ENCODE results near the gene PSMD1.
"Not testable (repeated sequence)": the region's sequence is repeated elsewhere in the genome, so short reads cannot be mapped to it uniquely, and the experiment has no call there.

Gene PSMD1

GRCh38 chr2:231160701-231161100 lies 104.0 kb downstream of the PSMD1 start:
- no peak for DNase-seq (ENCODE audit: low read depth)

GRCh38 chr2:231161252-231161839 lies 104.7 kb downstream of the PSMD1 start:
- no peak for DNase-seq (ENCODE audit: low read depth)

- no peak for DNase-seq (ENCODE audit: low read depth)
These were observed 105.2 kb downstream of the PSMD1 start for GRCh38 chr2:231161877-231162329.

GRCh38 chr2:231163011-231163410 lies 106.3 kb downstream of the PSMD1 start:
- DNase-seq (ENCODE audit: low read depth), result no peak

- no peak for DNase-seq (ENCODE audit: low read depth)
These were observed 106.9 kb downstream of the PSMD1 start for GRCh38 chr2:231163414-231164095.

DNA sequence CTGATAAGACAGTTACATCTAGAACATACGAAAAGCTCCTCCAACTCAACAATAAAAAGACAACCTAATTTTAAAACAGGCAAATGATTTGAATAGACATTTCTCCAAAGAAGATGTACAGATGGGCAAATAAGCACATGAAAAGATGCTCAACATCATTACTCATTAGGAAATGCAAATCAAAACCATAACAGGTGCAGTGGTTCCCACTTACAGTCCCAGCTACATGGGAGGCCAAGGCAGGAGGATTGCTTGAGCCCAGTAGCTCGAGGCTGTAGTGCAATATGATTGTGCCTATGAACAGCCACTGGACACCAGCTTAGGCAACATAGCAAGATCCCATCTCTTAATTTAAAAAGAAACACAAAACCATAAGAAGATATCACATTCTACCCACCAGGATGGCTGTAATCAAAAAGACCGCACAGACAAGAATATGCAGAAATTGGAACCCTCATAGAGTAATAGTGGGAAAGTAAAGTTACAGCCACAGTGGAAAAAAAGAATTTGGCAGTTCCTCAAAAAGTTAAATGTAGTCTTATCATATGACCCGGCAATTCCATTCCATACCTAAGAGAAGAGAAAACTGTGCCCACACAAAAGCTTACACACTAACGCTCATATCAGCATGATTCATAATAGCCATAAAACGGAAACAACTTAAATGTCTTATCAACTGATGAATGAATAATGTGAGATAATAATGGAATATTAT lies 111.2 kb downstream of the PSMD1 start:
- no peak for DNase-seq (ENCODE audit: low read depth)

DNA sequence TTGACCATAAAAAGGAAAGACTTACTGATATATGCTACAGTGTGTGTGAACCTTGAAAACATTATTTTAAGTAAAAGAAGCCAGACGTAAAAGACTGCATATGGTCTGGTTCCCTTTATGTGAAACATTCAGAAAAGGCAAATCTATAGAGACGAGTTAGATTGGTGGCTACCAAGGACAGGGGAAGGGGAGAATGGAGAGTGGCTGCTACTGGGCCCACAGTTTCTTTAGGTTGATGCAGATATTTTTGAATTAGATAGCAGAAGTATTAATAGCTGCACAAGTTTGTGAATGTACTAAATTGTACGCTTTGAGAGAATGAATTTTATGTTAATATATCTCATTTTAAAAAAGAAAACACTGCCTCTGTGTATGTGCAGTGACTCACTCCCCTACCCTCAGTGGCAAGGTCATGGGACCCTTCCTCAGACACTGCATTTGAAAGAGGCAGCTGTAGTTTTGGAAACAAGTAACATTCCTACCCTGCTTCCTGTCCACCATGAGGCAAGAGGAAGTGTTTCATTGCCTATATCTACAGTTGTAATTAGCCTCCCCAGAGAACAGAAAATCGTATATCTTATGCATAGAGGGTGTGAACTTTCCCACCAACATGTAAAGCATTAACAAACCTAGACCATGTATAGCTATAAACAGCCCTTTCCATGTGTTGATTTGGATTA lies 111.9 kb downstream of the PSMD1 start:
- DNase-seq (ENCODE audit: low read depth), result no peak

GRCh38 chr2:231169488-231169887 lies 112.8 kb downstream of the PSMD1 start:
- DNase-seq (ENCODE audit: low read depth), result no peak

- no peak for DNase-seq (ENCODE audit: low read depth)
These were observed 113.4 kb downstream of the PSMD1 start for GRCh38 chr2:231170055-231170454.

GRCh38 chr2:231172025-231172424 lies 115.4 kb downstream of the PSMD1 start:
- no peak for DNase-seq (ENCODE audit: low read depth)

DNA sequence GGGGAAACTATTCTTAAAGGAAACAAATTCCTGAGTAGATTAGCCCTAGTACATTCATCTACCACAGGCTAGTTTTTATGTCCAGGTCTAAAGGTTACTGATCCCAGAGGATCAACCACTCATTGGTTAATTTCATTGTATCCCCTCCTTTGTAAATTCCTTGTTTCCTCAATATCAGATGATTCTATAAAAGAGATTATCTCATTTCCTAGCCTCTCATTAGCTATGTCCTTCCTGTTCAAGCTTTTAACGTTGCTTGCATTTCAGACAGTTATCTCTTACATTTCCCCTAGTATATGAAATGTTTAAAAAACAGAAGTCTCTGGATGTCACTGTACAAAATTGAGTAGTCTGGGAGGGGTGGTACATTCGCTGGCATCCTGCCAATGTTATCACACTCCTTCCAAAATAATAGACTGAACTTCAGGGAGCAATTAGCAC lies 117.6 kb downstream of the PSMD1 start:
- DNase-seq (ENCODE audit: low read depth), result no peak

GRCh38 chr2:231176066-231176465 lies 119.4 kb downstream of the PSMD1 start:
- no peak for DNase-seq (ENCODE audit: low read depth)

GRCh38 chr2:231177156-231178025 lies 120.7 kb downstream of the PSMD1 start:
- DNase-seq (ENCODE audit: low read depth), result no peak

- DNase-seq (ENCODE audit: low read depth), result not testable (repeated sequence)
These were observed 122.1 kb downstream of the PSMD1 start for GRCh38 chr2:231178805-231179204.

DNA sequence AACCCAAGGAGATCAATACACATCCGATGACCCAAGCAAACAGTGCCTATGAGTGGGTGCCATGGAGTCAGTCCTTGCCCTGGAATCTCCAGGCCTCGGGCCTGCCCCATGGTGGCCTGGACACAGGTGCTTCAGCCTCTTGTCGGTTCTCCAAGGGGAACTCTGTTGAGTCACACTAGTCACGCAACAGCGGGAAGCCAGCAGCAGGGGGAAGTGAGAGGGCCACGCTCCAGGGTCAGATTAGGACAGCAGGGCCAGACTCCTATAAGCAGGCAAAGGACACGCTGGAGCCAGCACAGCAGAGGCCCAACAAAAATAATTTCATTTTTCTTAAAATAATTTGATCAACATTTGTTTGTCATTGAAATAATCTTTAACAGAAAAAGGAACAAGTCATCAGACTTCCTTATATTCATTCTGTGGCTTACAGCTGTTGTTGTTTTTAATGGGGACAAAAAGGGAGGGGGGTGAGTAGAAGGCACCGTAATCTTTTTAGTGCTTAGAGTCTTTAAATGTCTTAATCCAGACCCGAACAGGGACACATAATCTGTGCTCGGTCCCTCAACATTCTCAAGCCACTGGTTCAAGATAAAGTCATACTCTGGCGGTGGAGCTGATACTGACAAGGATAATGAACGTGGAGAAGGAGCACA lies 125.3 kb downstream of the PSMD1 start:
- DNase-seq (ENCODE audit: low read depth), result no peak

DNA sequence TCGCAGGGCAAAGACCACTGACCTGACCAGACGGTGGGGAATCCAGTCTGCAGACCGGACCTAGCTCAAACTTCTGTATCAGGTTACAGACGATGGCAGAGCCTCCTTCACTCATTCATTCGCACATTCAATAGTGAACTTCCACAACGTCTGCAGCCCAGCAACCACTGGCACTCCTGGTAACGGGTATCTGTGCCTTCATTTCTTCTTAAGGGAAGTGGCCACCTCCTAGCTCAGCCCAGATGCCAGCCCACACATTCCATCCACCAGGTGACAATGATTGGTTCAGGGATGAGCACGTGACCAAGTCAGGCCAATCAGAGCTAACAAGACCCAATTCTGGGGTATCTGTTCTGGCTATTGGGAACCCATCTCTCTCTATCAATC lies 125.8 kb downstream of the PSMD1 start:
- DNase-seq (ENCODE audit: low read depth), result no peak

DNA sequence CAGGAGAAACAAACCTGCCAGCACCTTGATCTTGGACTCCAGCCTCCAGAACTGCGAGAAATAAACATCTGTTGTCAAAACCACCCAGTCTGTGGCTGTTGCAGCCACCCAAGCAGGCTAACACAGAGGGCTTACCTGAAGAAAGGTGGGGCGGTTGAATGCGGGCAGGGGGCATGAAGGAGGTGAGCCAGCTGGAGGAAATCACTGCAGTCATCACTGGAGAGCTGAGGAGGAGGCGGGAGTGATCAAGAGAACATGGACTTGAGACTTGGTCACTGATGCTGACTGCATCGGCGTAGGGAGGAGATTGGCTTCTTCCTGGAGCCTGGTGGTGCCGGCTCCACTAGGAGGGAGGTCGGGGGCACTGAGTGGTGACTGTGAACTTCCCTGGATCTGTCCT lies 127.2 kb downstream of the PSMD1 start:
- no peak for DNase-seq (ENCODE audit: low read depth)

DNA sequence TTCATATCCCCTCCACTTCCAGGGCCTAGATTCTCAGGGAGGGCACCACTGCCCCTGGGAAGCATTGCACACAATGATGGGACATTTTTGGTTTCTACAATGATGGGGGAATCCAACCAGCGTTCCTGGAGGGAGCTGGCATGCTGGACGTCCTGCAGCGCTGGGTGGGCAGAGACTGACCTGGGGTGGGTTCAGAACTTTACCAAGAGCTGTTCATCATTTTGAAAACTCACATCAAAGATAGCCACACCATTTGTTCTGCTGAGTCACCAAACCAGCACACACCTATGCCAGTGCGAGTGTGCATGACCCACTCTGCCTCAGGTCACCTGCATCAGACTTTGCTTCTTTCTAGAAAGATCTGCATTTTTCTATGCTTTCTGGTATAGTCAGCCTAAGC lies 127.7 kb downstream of the PSMD1 start:
- no peak for DNase-seq (ENCODE audit: low read depth)

- DNase-seq (ENCODE audit: low read depth), result no peak
These were observed 128.5 kb downstream of the PSMD1 start for GRCh38 chr2:231185050-231185725.

DNA sequence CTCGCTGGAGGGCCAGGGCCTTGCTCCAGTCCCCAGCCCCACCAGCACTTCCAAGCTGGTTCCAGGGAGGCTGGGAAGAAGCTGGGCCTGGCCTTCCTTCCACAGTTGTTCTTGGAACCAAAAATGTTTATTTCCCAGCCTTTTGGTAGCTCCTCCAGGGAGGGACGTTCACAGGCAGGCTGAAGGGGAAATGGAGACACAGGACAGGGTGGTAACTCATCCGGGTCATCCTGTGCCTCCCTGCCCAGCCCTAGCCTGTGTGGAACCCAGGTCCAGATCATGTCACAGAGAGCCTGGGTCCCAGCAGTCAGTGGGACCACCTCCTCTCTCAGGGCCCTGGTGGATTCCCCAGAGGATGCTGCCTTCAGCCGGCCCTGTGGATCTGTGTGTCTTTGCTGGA lies 129.2 kb downstream of the PSMD1 start:
- no peak for DNase-seq (ENCODE audit: low read depth)

- DNase-seq (ENCODE audit: low read depth), result no peak
These were observed 129.7 kb downstream of the PSMD1 start for GRCh38 chr2:231186325-231186724.
